GM21423 (cell line): ENCODE results near the gene RPS29.

Experiments
- ATAC-seq: cut with Tn5 transposase; IDR thresholded peaks from one replicate; pipeline ENCODE4 v1.9.1; 2021; ENCODE audit warnings: mild to moderate bottlenecking, moderate library complexity; ENCODE audit not compliant: unreplicated experiment

The RPS29 gene

DNA sequence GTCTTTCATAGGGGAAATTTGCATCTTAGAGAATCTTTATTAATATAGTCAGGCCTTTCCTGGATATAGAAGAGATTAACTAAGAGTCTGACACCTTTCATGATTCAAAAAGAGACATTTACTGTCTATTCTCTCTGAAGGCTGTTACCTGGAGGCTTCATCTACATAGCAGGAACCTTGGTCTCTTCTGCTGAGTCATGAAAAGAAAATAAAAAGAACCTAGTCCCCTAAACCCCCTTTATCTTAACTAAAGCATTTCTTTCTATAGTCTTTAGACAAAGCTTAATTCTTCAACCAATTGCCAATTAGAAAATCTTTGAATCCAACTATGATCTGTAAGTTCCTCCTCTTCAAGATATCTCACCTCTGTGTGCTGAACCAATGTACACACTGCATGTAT is 33.1 kb downstream of the RPS29 start:
- ATAC-seq, result no peak

- no peak for ATAC-seq
Observed at GRCh38 chr14:49551569-49551968, 34.6 kb downstream of the RPS29 start.

GRCh38 chr14:49550286-49551184 is 35.6 kb downstream of the RPS29 start:
- no peak for ATAC-seq

GRCh38 chr14:49549881-49550280 is 36.3 kb downstream of the RPS29 start:
- no peak for ATAC-seq

GRCh38 chr14:49549446-49549845 is 36.7 kb downstream of the RPS29 start:
- no peak for ATAC-seq

DNA sequence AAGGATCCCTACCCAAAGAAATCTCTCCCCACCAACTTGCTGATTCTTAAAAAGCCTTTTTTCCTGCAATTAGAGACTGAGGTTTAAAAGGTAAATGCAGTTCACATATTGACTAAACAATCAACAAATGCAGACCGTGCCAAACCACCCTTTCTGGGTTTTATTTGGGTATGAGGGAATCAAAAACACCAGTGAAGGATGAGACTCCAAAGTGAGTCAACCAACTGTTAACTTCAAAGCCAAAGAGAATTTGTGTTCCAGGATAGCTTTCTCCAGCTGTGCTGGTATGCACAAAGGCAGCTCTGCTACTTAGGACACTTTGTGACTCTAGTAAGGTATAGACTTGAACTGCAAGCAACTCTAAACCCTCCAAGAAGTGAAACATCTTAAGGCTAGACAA is 39.4 kb downstream of the RPS29 start:
- no peak for ATAC-seq

GRCh38 chr14:49545716-49546115 is 40.5 kb downstream of the RPS29 start:
- no peak for ATAC-seq

GRCh38 chr14:49545071-49545470 is 41.1 kb downstream of the RPS29 start:
- ATAC-seq, result no peak

DNA sequence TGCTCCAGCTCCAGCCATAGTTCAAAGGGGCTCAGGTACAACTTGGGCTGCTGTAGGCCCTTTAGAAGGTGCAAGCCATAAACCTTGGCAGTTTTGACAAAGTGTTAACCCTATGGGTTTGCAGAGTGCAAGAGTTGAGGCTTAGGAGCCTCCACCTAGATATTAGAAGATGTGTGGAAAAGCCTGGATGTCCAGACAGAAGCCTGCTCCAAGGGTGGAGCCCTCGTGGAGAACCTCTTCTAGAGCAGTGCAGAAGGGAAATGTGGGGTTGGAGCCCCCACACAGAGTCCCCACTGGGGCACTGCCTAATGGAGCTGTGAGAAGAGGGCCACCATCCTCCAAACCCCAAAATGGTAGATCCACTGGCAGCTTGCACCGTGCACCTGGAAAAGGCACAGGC is 45.1 kb downstream of the RPS29 start:
- ATAC-seq, result no peak

DNA sequence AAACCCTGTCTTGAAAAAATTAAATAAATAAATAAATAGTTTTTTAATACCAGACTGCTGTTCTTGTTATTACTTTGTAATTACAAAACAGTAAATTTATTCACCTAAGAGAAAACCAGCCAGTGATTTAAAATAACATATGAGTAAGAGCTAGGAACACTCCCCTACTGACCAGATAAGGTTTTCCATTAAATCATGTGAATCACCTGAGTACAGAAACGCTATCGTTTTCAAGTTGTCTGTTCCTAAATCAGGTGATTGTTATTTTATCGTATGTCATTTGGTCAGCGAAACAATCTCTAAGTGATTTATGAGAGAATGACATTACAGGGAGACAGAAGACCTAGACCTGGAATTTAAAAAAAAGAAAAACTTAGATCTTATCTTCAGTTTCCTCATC is 47.3 kb downstream of the RPS29 start:
- ATAC-seq, result no peak
